ENCODE data around the gene TNF. TPM values are rescaled to one million over a fixed set of nuclear protein-coding genes. Genes with fewer than 3 reads are reported as not detected.

TNF gene
- total RNA-seq, result 10 to 100 TPM; 25.0 to 28.2 TPM
- polyA plus RNA-seq, result 10 to 100 TPM in 1 of 2 donors, 1 to 10 TPM in 1; 3.9 to 10.1 TPM

GRCh38 chr6:31575335-31575901 lies at the start of gene TNF:
TSS of gene TNF (plus strand) at chr6:31575565. CDS start at chr6:31575742, 177 bp downstream.
- DNase-seq, result peak; percentile 71 to 92 (median 74)
- Mint-ChIP-seq H3K36me3 (peaks cover 30 to 52% of the 10 kb centered on the region in 2 donors), H3K4me1 (peaks cover 58 to 97% (median 73%) of the 10 kb centered on the region in 4 donors), H3K4me3 (peak within 1 kb of the TSS; percentile 88 to 100 (median 98)), H3K27ac (peak within 1 kb of the TSS; percentile 96 to 100 (median 99)), H3K27me3 (no peaks in the 10 kb centered on the region), H3K9me3 (peaks cover 0 to 4% (median 0%) of the 10 kb centered on the region in 8 donors)
- intact Hi-C loops (cut with micrococcal nuclease), result no loop called here
- Histone ChIP-seq H3K27me3 (ENCODE audit: insufficient read depth, low read length) (no peaks in the 10 kb centered on the region), H3K9me3 (ENCODE audit: control insufficient read depth in 1 of 2, low read length in 2 of 2) (no peaks in the 10 kb centered on the region), H3K36me3 (ENCODE audit: insufficient read depth, low read length) (peaks cover 12% of the 10 kb centered on the region), H3K4me3 (ENCODE audit: low read length in 2 of 2) (peak within 1 kb of the TSS; percentile 87 to 99), H3K27ac (ENCODE audit: low read depth, low read length) (peak within 1 kb of the TSS; percentile 83), H3K4me1 (ENCODE audit: insufficient read depth, low read length) (peaks cover 82% of the 10 kb centered on the region)
- POLR2A ChIA-PET (ENCODE audit: partially characterized antibody), result interaction anchor here (0.6 to 52.5 kb wide), 15 partner anchors 7 to 1270 kb away, joined by 3 to 3597 read pairs (median 5); partner anchors contain the start of genes ABHD16A, ATP6V1G2, BAG6 and DDX39B
- CTCF ChIA-PET (ENCODE audit: partially characterized antibody), result interaction anchor here (0.5 to 19.7 kb wide), 7 partner anchors 18 to 255 kb away, joined by 3 to 962 read pairs (median 6); partner anchors contain the start of genes ATP6V1G2, DDX39B, LST1 and NCR3

DNA sequence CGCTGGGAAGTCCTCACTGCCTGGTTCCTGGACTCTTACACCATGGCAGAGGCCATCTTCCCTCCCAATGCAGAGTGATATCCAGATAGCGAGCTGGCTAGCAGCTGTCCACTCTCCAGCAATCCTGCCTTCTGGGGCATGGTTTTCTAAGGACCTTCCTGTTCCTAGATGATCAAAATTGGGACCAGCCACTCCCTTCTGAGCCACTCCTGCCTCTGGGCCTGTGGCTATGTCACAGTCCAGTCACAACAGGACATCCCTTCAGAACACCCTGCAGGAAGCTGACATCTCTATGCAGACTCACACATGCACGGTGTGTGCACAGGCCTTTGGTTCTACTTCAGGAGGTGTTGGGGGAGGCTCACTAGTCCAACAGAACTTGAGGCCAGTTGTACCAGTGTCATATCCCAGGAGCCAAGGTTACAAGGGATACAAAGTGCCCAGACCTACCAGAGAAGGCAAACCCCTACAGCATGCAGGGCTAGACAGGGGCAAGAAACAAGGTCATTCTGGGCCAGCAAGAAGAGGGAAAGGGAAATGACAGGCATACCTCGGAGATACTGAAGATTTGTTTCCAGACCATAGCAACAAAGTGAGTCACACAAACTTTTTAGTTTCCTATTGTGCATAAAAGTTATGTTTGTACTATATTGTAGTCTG lies 49.3 kb upstream of the TNF start:
- Histone ChIP-seq H3K27me3 (ENCODE audit: insufficient read depth, low read length) (no peaks in the 10 kb centered on the region), H3K4me1 (ENCODE audit: insufficient read depth, low read length) (no peaks in the 10 kb centered on the region), H3K4me3 (ENCODE audit: low read length in 2 of 2) (no peak overlapping the region), H3K36me3 (ENCODE audit: insufficient read depth, low read length) (peaks cover 15% of the 10 kb centered on the region), H3K27ac (ENCODE audit: low read depth, low read length) (no peak overlapping the region), H3K9me3 (ENCODE audit: control insufficient read depth in 1 of 2, low read length in 2 of 2) (no peaks in the 10 kb centered on the region)
- Mint-ChIP-seq H3K27ac (peak overlapping the region in 3 of 7 donors; percentile 24 to 49 (median 42)), H3K36me3 (peaks cover 10 to 19% of the 10 kb centered on the region in 2 donors), H3K4me1 (peaks cover 0 to 6% (median 3%) of the 10 kb centered on the region in 4 donors), H3K27me3 (peaks cover 0 to 2% of the 10 kb centered on the region in 2 donors), H3K9me3 (no peaks in the 10 kb centered on the region), H3K4me3 (no peak overlapping the region)
- POLR2A ChIA-PET (ENCODE audit: partially characterized antibody), result interaction anchor here (0.6 to 5.6 kb wide), 2 partner anchors 14 to 1794 kb away, joined by 3 to 38 read pairs; partner anchors contain the start of gene DDX39B
- CTCF ChIA-PET (ENCODE audit: partially characterized antibody), result interaction anchor here (1.1 to 1.6 kb wide), 3 partner anchors 9 to 25 kb away, joined by 3 to 5 read pairs (median 4); partner anchors contain the start of gene DDX39B
- intact Hi-C loops (cut with micrococcal nuclease), result no loop called here
- DNase-seq, result no peak

- Histone ChIP-seq H3K36me3 (ENCODE audit: insufficient read depth, low read length) (peaks cover 36% of the 10 kb centered on the region), H3K27ac (ENCODE audit: low read depth, low read length) (no peak overlapping the region), H3K9me3 (ENCODE audit: control insufficient read depth in 1 of 2, low read length in 2 of 2) (no peaks in the 10 kb centered on the region), H3K4me1 (ENCODE audit: insufficient read depth, low read length) (peaks cover 3% of the 10 kb centered on the region), H3K27me3 (ENCODE audit: insufficient read depth, low read length) (no peaks in the 10 kb centered on the region), H3K4me3 (ENCODE audit: low read length in 2 of 2) (no peak overlapping the region)
- no peaks in the 10 kb centered on the region for H3K9me3 Mint-ChIP-seq
- no peak for DNase-seq
- ChIA-PET POLR2A (ENCODE audit: partially characterized antibody) (interaction anchor here (0.6 to 5.6 kb wide), 3 partner anchors 12 to 135 kb away, joined by 4 to 38 read pairs (median 4); partner anchors contain the start of gene DDX39B), CTCF (ENCODE audit: partially characterized antibody) (no interaction called here)
- H3K36me3 Mint-ChIP-seq, result peaks cover 25 to 37% of the 10 kb centered on the region in 2 donors
- H3K4me1 Mint-ChIP-seq, result peaks cover 3 to 14% (median 6%) of the 10 kb centered on the region in 4 donors
- no peak overlapping the region for H3K4me3 Mint-ChIP-seq
- H3K27ac Mint-ChIP-seq, result peak overlapping the region in 2 of 7 donors; percentile 52 to 62
- no peaks in the 10 kb centered on the region for H3K27me3 Mint-ChIP-seq
- intact Hi-C loops (cut with micrococcal nuclease), result no loop called here
Measured at GRCh38 chr6:31528307-31528777, 47.0 kb upstream of the TNF start.

- DNase-seq, result no peak
- Mint-ChIP-seq H3K9me3 (no peaks in the 10 kb centered on the region), H3K4me1 (peaks cover 4 to 16% (median 6%) of the 10 kb centered on the region in 4 donors), H3K4me3 (no peak within 1 kb of the TSS), H3K27me3 (no peaks in the 10 kb centered on the region), H3K27ac (peak within 1 kb of the TSS in 3 of 7 donors; percentile 41 to 62 (median 52)), H3K36me3 (peaks cover 30 to 42% of the 10 kb centered on the region in 2 donors)
- Histone ChIP-seq H3K9me3 (ENCODE audit: control insufficient read depth in 1 of 2, low read length in 2 of 2) (no peaks in the 10 kb centered on the region), H3K27ac (ENCODE audit: low read depth, low read length) (no peak within 1 kb of the TSS), H3K36me3 (ENCODE audit: insufficient read depth, low read length) (peaks cover 41% of the 10 kb centered on the region), H3K4me1 (ENCODE audit: insufficient read depth, low read length) (peaks cover 3% of the 10 kb centered on the region), H3K27me3 (ENCODE audit: insufficient read depth, low read length) (no peaks in the 10 kb centered on the region), H3K4me3 (ENCODE audit: low read length in 2 of 2) (no peak within 1 kb of the TSS)
- intact Hi-C loops (cut with micrococcal nuclease), result no loop called here
- ChIA-PET CTCF (ENCODE audit: partially characterized antibody) (interaction anchor here (1.2 to 1.6 kb wide), 2 partner anchors 11 to 70 kb away, joined by 3 to 4 read pairs; no protein-coding TSS in a partner anchor), POLR2A (ENCODE audit: partially characterized antibody) (interaction anchor here (0.6 to 5.6 kb wide), 6 partner anchors 11 to 136 kb away, joined by 3 to 38 read pairs (median 4); partner anchors contain the start of genes DDX39B and MICB)
Measured at GRCh38 chr6:31528821-31529328, 46.5 kb upstream of the TNF start, which contains the start of gene MCCD1. TSS of gene MCCD1 (plus strand) at chr6:31528962. CDS start at chr6:31529015, 53 bp downstream.

- Histone ChIP-seq H3K4me1 (ENCODE audit: insufficient read depth, low read length) (peaks cover 3% of the 10 kb centered on the region), H3K27me3 (ENCODE audit: insufficient read depth, low read length) (no peaks in the 10 kb centered on the region), H3K27ac (ENCODE audit: low read depth, low read length) (no peak overlapping the region), H3K36me3 (ENCODE audit: insufficient read depth, low read length) (peaks cover 48% of the 10 kb centered on the region), H3K9me3 (ENCODE audit: control insufficient read depth in 1 of 2, low read length in 2 of 2) (no peaks in the 10 kb centered on the region), H3K4me3 (ENCODE audit: low read length in 2 of 2) (no peak overlapping the region)
- ChIA-PET POLR2A (ENCODE audit: partially characterized antibody) (interaction anchor here (0.8 to 5.6 kb wide), 5 partner anchors 11 to 37 kb away, joined by 3 to 38 read pairs (median 4); partner anchors contain the start of genes DDX39B and MICB), CTCF (ENCODE audit: partially characterized antibody) (interaction anchor here (1.2 to 1.6 kb wide), 2 partner anchors 12 to 69 kb away, joined by 3 to 4 read pairs; no protein-coding TSS in a partner anchor)
- no peak overlapping the region for H3K27ac Mint-ChIP-seq
- no peaks in the 10 kb centered on the region for H3K9me3 Mint-ChIP-seq
- no peak for DNase-seq
- intact Hi-C loops (cut with micrococcal nuclease), result no loop called here
- no peaks in the 10 kb centered on the region for H3K27me3 Mint-ChIP-seq
- H3K4me3 Mint-ChIP-seq, result no peak overlapping the region
- peaks cover 37 to 48% of the 10 kb centered on the region in 2 donors for H3K36me3 Mint-ChIP-seq
- peaks cover 4 to 16% (median 6%) of the 10 kb centered on the region in 4 donors for H3K4me1 Mint-ChIP-seq
Measured at GRCh38 chr6:31529329-31530150, 45.8 kb upstream of the TNF start.

DNA sequence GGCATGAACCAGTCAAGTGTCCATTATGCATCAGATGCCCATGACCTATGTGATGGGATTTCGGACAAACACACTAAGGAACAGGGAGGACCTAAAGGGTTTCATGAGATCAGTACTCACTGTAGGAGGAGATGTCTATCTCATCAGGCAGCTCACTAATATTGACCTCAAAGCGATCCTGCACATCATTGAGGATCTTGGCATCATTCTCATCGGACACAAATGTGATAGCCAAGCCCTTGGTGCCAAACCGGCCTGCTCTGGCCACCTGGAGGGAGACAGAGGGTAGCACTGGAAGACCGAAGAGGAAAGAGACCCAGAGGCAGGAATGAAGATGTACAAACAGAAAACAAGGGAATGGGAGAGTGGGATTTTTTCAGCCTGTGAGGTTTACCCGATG lies 44.7 kb upstream of the TNF start:
- intact Hi-C loops (cut with micrococcal nuclease), result no loop called here
- H3K4me1 Mint-ChIP-seq, result peaks cover 5 to 23% (median 7%) of the 10 kb centered on the region in 4 donors
- peak overlapping the region in 2 of 7 donors; percentile 13 to 19 for H3K27ac Mint-ChIP-seq
- CTCF ChIA-PET (ENCODE audit: partially characterized antibody), result interaction anchor here (1.6 kb wide), 1 partner anchor 67 kb away, joined by 5 read pairs; no protein-coding TSS in a partner anchor
- Histone ChIP-seq H3K27ac (ENCODE audit: low read depth, low read length) (no peak overlapping the region), H3K4me1 (ENCODE audit: insufficient read depth, low read length) (peaks cover 3% of the 10 kb centered on the region), H3K9me3 (ENCODE audit: control insufficient read depth in 1 of 2, low read length in 2 of 2) (no peaks in the 10 kb centered on the region), H3K27me3 (ENCODE audit: insufficient read depth, low read length) (no peaks in the 10 kb centered on the region), H3K36me3 (ENCODE audit: insufficient read depth, low read length) (peaks cover 59% of the 10 kb centered on the region), H3K4me3 (ENCODE audit: low read length in 2 of 2) (no peak overlapping the region)
- H3K27me3 Mint-ChIP-seq, result no peaks in the 10 kb centered on the region
- H3K9me3 Mint-ChIP-seq, result no peaks in the 10 kb centered on the region
- H3K36me3 Mint-ChIP-seq, result peaks cover 48 to 60% of the 10 kb centered on the region in 2 donors
- DNase-seq, result no peak
- POLR2A ChIA-PET (ENCODE audit: partially characterized antibody), result no interaction called here
- no peak overlapping the region for H3K4me3 Mint-ChIP-seq

Measured in CD4-positive, alpha-beta memory T cell (primary cell).